ENCODE results near the gene NEDD4. TPM values are rescaled to one million over a fixed set of nuclear protein-coding genes. Genes with fewer than 3 reads are reported as not detected.

The NEDD4 gene
- total RNA-seq, 1 donor from 2014 or later = 6.1 TPM

DNA sequence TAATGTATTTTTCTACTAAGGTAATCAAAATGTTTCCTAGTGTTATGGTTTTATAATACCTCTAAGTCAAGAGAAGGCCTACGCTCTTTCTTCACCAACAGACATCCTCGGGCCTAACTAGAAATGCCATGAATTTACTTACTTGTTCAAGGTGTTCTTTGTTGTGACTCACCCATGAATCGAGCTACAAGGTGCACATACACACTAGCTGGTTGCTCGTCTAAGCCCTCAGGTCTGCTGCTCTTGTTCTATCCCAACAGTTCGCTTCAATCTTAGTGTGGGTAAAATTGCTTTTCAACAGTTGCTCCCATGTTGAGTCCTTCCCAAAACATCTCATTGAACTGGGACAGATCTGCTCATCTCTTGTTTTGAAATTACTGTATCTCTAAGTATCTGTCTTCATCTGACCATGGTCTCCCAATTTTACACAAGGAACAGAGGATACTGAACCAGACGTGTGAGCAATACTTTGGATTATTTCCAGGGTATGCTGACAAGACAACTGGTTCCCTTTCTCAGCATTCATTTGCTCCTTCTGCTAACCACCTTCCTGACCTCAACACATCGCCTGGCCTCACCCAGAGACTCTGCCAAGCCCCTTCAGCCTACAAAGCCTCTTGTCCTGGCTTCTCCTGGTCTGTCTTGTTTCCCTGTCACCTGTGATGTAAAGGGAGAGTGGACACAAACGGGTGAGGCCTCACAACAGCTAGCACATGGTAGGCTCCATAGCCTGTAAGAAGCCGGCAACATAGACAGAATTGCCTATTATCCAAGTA, 84.2 kb downstream of the NEDD4 start:
- no peak for DNase-seq (ENCODE audit: low spot score in 2 of 2)
- Histone ChIP-seq H3K27ac (no peak overlapping the region), H3K4me1 (no peaks in the 10 kb centered on the region), H3K9me3 (no peaks in the 10 kb centered on the region), H3K36me3 (no peaks in the 10 kb centered on the region), H3K27me3 (no peaks in the 10 kb centered on the region), H3K4me3 (no peak overlapping the region)
- TF ChIP-seq, protein P1, sequence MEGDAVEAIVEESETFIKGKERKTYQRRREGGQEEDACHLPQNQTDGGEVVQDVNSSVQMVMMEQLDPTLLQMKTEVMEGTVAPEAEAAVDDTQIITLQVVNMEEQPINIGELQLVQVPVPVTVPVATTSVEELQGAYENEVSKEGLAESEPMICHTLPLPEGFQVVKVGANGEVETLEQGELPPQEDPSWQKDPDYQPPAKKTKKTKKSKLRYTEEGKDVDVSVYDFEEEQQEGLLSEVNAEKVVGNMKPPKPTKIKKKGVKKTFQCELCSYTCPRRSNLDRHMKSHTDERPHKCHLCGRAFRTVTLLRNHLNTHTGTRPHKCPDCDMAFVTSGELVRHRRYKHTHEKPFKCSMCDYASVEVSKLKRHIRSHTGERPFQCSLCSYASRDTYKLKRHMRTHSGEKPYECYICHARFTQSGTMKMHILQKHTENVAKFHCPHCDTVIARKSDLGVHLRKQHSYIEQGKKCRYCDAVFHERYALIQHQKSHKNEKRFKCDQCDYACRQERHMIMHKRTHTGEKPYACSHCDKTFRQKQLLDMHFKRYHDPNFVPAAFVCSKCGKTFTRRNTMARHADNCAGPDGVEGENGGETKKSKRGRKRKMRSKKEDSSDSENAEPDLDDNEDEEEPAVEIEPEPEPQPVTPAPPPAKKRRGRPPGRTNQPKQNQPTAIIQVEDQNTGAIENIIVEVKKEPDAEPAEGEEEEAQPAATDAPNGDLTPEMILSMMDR (IDR thresholded peaks at IDR 0.05) = no peak
- intact Hi-C loops (cut with DNase I) = no loop called here

DNA sequence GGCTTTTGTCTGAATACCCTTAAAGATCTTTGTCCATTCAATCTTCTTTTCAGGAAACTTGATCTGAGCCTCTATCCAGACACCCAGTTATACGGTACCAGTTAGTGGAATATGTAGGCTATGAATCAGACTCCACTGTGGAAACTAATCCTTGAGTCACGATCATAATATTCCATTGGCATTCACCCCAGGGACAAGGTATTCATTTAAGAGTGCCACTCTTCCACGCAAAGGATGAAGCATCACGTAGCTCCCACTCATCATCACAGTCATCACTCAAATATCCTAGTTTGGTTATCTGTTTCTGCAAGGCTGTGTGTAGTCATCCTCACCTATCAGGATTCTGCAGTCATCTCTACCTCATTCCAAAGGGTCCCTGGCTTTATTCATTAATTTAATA, 85.6 kb downstream of the NEDD4 start:
- H3K9me3 ChIP-seq = no peaks in the 10 kb centered on the region
- H3K27ac ChIP-seq = no peak overlapping the region
- H3K4me3 ChIP-seq = no peak overlapping the region
- TF ChIP-seq, protein P1 (IDR thresholded peaks at IDR 0.05) = no peak
- no peaks in the 10 kb centered on the region for H3K27me3 ChIP-seq
- intact Hi-C loops (cut with DNase I) = no loop called here
- no peaks in the 10 kb centered on the region for H3K4me1 ChIP-seq
- no peaks in the 10 kb centered on the region for H3K36me3 ChIP-seq
- DNase-seq (ENCODE audit: low spot score in 2 of 2) = no peak

DNA sequence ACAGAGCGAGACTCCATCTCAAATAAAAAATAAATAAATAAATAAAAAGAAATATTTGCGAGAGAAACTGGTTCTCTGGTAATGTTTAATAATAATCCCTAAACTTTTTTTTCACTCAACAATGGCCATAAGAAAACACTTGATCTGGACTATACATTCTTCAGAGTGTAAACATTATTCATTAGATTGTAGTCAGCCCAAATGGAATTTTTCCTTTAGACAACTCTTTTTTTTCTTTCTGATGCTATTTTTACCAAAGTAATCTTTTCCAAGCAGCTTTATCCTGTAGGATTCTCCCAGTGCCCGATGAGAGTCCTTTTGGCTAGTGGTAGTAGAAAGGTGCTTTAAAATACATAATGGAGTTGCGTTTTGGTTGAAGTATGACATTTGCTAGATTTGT, 90.4 kb downstream of the NEDD4 start:
- intact Hi-C loops (cut with DNase I) = loop anchor here (5.0 kb wide), 1 partner anchor 139 kb away; no protein-coding TSS in a partner anchor
- H3K27me3 ChIP-seq = no peaks in the 10 kb centered on the region
- TF ChIP-seq, protein P1 (IDR thresholded peaks at IDR 0.05) = no peak
- no peak overlapping the region for H3K27ac ChIP-seq
- H3K9me3 ChIP-seq = no peaks in the 10 kb centered on the region
- no peaks in the 10 kb centered on the region for H3K36me3 ChIP-seq
- DNase-seq (ENCODE audit: low spot score in 2 of 2) = no peak
- H3K4me1 ChIP-seq = no peaks in the 10 kb centered on the region
- no peak overlapping the region for H3K4me3 ChIP-seq

DNA sequence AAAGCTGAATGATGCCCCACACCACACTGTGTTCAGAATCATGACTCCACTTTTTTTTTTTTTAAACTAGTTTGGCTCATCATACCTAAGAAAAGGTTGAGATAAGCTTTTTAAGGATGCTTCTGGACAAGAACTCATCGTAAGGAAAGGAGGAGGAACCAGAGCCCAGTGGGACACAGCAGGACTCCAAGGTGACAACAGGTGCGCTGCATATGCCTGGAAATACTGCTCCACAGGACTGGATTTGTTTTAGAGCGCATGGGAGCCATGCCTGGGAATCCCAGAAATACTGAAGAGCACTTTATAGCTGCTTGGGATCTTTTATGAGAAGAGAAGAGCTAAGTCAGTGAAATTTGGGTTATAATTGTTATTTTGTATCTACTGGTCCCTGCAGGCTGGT, 93.4 kb downstream of the NEDD4 start:
- no peaks in the 10 kb centered on the region for H3K27me3 ChIP-seq
- H3K9me3 ChIP-seq = no peaks in the 10 kb centered on the region
- peaks cover 0 to 3% of the 10 kb centered on the region in 2 donors for H3K4me1 ChIP-seq
- TF ChIP-seq, protein P1 (IDR thresholded peaks at IDR 0.05) = no peak
- no peak overlapping the region for H3K27ac ChIP-seq
- intact Hi-C loops (cut with DNase I) = loop anchor here (5.0 kb wide), 1 partner anchor 142 kb away; no protein-coding TSS in a partner anchor
- DNase-seq (ENCODE audit: low spot score in 2 of 2) = no peak
- H3K36me3 ChIP-seq = no peaks in the 10 kb centered on the region
- H3K4me3 ChIP-seq = no peak overlapping the region

DNA sequence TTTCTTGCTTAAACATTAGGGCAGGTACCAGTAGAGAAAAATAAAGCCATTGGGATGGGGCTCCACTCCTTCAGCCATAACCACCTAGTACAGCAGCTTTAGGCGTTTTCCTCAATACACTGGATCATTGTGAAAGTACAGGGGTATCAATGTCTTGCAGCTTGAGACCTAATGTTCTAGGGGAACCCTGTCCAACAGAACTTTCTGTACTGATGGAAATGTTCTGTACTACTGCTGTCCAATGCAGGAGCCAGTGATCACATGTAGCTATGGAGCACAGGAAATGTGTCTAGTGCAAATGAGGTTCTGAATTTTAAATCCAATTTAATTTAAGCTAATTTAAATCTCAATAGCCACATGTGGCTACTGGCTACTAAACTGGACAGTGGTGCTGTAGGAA, 93.9 kb downstream of the NEDD4 start:
- Histone ChIP-seq H3K27me3 (no peaks in the 10 kb centered on the region), H3K36me3 (no peaks in the 10 kb centered on the region), H3K4me3 (no peak overlapping the region), H3K27ac (no peak overlapping the region), H3K4me1 (peaks cover 0 to 3% of the 10 kb centered on the region in 2 donors), H3K9me3 (no peaks in the 10 kb centered on the region)
- intact Hi-C loops (cut with DNase I) = no loop called here
- TF ChIP-seq, protein P1 (IDR thresholded peaks at IDR 0.05) = no peak
- no peak for DNase-seq (ENCODE audit: low spot score in 2 of 2)

Measured in ascending aorta (tissue), 2 donors.